HG03432 (cell line): Measurements from ENCODE around the gene CSF2RB.

Experiments
- ATAC-seq: cut with Tn5 transposase; IDR thresholded peaks from one replicate; pipeline ENCODE4 v1.9.1; 2021; ENCODE audit warnings: mild to moderate bottlenecking, moderate library complexity; ENCODE audit not compliant: unreplicated experiment

The CSF2RB gene

DNA sequence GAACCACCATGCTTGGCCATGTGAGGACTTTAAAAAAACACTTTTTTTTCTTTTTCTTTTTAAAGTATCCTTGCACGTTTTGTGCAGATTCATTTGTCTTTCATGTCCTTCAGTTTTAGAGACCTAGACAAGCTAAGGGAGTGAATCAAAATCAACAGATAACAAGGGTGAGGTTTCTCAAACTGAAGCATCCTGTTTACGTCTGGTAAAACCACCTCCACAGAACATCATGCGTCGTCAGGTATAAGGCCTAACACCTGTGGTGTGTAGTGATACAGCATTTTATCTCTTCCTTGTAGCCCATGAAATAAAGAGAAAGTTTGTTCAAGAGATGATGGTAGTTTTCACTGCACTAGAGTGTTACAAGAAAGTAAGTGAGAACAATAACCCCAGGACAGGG, 26.3 kb upstream of the CSF2RB start:
- no peak for ATAC-seq

DNA sequence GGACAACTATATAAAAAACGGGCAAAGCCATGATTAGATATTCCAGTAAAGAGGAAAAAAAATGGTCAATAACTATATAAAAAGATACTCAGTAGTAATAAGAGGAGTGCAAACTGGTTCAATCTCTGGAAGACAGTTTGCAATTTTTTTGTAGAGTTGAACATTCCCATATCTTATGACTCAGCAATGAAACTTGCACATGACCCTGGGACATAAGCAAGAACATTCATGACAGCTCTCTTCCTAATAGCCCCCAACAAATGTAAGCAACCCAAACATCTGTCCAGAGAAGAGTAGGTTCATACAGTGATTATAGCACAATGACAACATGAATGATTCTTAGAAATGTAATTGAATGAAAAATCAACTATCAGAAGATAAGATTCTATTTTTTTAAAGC, 21.8 kb upstream of the CSF2RB start:
- no peak for ATAC-seq

DNA sequence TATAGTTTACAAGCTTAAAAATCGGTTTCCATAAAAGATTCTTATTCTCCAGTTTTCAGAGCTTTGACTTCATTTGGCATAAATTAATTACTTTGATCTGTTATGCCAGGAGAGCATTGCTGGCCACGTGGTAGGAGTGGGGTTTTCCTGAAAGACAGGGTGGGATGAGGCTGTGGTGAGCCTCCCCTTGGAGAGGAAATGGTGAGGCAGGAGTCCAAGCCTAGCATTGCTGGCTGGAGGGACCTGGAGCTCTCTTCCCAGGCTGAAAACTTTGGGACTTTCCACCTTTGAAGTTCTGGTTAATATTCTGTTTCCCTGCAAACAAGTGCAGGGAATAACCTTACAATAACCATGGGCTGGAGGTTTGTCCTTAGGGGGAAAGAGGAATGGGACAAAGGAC, 21.1 kb upstream of the CSF2RB start:
- no peak for ATAC-seq

DNA sequence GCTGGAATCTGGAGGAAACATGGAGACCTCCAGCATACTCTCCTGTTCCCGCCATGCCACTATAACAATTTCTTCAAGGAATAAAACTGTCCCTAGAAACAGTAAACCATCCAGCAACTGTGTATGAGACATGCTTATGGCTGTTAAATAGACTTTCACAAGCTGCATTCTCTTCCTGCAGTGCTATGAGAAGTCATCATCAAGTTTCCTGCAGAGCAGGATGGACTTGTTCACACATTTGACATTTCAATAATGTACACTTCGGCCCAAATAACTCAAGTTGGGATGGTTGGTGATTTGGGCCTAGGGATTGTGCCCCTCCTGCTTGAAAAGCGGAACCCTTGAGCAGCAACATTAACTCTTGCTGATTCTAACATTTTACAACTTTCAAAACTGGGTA, 20.2 kb upstream of the CSF2RB start:
- no peak for ATAC-seq

DNA sequence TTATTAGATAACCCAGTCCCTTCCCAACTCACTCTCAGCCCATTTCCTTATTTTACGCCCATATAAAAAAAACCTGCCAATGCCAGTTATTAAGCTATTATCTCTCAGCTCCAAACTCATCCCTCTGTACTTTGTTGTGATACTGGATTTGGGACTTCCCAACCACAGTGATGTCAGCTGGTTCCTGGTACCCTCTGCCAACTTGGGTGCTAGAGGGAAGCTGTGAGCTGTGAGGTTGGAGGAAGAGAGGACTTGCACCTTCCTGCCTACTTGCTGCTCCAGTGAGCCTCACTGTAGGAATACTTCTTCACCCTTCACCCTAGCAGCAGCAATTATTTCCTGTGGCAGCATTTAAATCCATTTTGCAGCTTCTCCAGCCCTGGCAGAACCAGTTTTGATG, 19.2 kb upstream of the CSF2RB start:
- no peak for ATAC-seq

DNA sequence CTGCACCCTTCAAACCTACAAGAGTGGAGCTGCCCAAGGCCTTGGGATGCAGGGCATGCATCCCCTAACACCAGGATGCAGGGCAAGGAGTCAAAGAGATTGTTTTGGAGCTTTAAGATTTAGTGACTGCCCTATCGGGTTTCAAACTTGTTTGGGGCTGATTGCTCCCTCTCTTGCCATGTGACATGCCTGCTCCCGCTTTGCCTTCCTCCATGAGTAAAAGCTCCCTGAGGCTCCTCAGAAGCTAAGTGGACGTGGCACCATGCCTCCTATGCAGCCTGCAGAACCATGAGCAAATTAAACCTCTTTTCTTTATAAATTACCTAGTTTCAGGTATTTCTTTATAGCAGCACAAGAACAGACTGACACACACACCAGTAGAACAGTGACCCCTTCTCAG, 15.8 kb upstream of the CSF2RB start:
- no peak for ATAC-seq

DNA sequence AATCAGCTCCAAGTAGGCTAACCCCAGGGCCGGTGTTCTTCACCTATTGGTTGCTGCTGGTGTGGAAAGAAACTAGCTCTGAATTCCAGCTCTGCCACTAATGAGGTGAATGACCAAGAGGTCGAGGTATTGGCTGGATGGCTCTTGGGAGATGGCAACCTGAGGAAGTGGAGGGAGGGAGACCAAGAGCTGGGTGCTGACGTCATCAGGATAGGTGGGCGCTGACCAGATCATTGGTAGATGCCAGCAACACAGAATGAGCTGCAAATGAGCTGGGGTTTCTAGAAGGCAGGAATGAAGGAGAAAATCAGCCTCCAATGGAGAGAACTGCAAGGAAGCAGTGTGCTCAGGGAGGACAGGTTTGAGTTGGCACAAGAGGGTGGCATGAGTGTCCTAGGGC, 14.7 kb upstream of the CSF2RB start:
- ATAC-seq, result no peak

DNA sequence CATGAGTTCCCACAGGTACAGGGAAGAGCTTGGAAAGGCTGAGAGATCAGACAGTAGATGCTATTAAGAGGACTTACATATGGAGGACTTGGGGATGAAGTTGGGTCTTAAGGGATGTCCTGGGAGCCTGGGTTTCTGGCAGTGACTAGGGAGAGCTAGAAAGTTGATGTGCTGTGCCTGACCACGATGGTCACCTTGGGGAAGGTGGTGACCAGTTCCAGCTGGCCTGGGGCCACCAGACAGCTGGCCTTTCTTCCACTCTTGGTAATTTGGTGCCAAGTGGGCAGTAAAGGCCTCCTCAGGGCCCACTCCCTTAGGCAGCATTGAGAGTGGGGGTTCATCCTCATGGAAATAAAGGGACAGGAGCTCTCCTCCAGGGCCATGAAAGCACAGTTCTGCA, 13.9 kb upstream of the CSF2RB start:
- no peak for ATAC-seq

DNA sequence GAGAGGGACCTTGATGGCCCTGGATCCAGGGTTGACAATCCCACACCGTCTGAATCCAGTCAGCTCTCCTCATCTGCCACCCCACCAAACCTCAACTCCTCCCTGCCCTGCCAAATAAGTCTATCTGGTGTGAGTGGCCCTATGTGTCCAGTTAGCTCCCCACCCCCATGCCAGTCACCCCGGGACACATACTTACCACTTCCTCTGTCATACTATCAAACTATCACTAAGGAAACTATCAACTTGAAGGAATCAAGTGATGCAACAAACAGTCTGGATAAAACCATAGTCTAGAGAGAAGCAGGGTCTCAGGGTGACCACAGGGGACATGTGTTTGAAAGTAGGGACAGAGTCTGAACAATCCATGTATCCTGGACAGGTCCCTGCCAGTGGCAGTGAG, 13.2 kb upstream of the CSF2RB start:
- ATAC-seq, result no peak

DNA sequence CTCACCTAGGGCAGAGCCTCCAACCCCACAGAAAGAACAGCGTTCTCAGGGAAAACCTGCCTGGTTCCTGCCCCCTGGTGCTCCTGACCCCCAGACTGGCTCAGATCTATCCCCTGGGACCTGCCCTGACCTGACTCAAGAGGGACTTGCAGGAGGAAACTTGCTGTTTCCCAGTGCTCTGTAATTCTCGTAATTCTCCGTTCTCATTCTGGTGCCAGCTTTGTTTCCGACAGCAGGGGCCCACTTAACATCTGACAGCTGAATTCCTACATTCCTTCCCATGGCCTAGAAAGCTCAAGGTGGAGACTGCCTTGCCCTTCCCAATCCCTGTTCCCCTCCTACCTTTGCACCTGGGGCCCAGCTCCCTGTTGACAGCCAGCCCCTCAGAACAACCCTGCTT, 12.5 kb upstream of the CSF2RB start:
- ATAC-seq, result no peak

DNA sequence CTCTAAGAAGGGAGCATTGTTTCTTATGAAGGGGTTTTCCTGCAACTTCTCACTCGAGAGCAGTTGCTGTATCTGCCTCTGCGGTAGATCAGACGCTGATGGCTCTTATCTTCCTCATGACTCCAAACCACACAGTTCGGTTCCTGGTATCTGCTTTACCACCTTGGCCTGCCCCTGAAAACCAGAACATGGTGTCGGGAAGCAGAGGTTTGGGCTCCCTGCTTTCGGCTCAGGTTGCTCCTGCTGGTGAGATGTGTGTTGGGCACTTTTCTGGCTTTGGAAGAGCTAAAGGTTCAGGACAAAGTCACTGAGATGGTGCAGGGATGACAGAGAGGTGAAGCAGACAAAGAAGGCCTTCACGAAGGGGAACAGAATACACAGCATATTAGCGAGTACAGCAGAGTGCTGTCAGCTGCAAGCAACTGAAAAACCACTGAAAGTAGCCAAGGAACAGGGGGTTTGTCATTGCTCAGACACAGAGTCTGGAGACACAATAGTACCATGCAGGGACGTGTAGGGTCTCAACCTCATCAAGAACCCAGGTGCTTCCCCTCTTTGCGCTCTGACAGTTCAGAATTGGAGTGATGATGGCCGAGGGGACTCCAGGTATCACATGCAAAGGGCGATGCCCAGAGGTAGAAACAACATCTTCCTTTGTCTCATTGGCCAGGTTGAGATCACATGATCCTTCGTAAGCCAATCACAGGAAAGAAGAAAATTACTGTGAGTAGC, 11.9 kb upstream of the CSF2RB start:
- peak; percentile 80 for ATAC-seq

DNA sequence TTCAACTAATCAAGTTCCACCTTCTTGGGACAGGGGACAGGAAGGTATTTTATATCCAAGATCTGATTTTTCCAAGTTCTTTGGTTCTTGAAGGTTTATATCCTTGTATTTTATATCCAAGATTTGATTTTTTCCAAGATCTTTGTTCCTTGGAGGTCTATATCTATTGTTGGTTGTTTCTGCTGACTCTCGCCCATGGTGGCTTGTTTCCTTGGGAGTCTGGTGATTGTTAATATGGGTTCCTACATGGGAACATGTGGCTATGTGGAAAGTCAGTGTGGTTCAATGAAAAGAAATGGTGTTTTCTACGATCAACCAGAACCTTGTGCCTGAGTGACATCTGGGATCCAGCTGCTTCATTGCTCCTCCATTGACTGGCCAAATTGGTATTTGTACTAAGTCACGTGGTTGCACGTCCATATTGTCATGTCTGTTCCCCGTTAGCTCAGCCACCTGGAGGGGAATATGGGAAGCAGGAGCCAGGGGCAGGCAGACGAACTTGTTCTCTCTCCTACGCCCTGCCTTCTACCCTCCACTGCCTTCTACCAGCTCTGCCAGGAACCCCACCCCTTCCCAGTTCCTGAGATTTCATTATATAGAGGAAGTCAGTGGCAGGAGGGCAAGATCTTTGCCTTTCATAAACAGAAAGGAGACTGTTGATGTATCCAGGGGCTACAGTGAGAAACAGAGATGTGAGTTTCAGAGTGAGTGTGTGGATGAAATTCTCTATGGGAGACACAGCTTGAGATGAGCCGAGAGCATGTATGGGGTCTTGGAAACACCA, 11.1 kb upstream of the CSF2RB start:
- ATAC-seq, result no peak

DNA sequence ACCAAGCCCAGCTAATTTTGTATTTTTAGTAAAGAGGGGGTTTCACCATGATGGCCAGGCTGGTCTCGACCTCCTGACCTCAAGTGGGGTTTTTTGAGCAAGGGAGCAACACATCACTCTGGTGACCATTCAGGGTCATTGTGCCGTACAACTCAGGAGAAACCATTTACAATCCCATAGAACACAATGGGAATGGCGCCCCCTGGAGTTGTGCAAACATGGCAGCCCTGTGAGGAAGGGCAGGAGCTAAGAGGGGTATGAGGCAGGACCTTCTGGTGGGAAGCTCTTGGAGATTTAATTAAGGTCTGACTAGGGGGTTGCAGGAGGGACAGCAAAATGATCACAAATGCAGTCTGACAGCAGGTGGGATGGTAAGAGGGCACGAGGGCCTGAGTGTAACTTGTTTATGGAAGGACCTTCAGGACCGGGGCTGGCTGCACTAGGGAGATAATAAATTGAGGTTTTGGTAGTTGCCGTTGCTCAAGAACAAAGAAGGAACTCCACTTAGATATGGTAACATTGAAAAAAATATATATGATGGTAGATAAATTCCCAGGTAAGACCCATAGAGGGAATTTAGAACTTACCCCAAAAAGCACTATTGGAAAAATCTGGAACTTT, 9.1 kb upstream of the CSF2RB start:
- ATAC-seq, result no peak

DNA sequence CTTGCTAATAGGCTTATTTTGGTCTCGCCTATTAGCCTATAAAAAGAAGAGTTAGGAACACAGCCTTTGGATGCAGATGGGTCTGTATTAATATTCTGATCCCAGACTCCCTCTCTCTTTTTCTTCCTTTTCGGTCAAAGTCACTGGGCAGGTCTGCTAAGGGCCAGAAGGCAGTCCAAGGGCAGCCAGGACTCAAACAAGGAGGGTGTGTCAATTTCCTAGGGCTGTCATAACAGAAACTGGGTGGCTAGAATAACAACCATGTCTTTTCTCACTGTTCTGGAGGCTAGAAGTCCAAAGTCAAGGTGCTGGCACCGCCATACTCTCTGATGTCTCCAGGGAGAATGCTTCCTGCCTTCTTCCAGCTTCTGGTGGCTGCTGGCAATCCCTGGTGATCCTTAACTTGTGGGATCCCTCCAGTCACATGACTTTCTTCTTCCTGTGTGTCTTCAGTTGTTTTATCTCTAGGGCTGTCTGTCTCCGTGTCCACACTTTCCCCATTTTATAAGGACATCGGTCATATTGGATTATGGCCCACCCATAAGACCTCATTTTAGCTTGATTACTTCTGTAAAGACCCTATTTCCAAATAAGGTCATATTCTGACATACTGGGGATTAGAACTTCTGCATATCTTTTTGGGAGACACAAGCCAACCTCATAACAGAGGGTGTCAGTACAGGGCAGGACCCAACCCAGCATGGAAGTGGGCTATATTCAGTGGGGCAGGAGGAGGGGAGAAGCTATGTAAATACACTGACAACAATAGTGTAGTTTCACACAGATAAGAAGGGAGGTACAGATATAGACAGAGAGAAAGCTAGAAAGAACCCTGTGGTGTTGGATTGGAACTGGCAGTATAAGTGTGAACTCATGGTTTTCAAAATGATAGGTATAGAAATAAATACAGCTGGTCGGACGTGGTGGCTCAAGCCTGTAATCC, 5.9 kb upstream of the CSF2RB start:
- no peak for ATAC-seq

DNA sequence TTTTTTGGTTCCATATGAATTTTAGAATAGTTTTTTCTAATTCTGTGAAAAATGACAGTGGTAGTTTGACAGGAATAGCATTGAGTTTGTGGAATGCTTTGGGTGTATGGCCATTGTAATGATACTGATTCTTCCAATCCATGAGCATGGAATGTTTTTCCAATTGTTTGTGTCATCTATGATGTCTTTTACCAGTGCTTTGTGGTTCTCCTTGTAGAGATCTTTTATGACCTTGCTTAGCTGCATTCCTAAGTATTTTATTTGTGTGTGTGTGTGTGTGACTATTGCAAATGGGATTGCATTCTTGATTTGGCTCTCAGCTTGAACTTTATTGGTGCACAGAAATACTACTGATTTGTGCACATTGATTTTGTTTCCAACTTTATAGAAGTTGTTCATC, 3.0 kb upstream of the CSF2RB start:
- ATAC-seq, result no peak

DNA sequence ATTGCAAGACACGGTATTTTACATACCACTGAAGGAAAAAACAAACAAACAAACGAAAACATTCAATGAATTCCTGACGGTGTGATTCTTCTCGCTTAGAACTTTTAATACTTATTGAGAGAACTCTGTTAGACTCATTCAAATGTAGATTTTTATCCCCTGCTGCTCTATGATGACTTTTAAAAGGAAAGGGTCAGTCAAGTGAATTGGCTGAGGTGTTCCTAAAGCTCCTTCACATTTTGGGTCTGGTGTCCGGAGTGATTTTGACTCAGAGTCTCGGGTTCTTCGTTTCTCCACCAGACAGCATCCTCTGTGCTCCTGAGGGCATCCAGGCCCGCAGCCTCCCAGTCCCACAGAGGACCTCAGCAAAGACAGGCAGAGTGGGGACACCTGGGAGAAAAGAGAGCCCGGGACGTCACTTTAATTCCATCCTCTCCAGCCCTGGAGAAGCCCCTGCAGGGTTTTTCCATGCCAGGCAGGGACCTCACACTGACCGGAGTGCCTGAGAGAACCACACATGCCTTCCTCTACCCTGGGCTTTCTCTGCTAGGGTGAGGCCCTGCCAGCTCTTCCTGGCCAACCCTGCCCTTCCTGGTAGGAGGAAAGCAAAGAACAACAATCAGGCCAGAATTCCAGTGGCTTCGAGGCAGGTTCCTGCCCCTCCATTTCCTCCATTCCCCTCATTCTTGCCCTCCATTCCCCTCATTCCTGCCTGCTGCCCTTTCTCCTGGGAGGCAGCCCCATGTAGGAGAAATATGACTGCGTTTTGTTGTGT, 1.4 kb upstream of the CSF2RB start:
- ATAC-seq, result no peak

DNA sequence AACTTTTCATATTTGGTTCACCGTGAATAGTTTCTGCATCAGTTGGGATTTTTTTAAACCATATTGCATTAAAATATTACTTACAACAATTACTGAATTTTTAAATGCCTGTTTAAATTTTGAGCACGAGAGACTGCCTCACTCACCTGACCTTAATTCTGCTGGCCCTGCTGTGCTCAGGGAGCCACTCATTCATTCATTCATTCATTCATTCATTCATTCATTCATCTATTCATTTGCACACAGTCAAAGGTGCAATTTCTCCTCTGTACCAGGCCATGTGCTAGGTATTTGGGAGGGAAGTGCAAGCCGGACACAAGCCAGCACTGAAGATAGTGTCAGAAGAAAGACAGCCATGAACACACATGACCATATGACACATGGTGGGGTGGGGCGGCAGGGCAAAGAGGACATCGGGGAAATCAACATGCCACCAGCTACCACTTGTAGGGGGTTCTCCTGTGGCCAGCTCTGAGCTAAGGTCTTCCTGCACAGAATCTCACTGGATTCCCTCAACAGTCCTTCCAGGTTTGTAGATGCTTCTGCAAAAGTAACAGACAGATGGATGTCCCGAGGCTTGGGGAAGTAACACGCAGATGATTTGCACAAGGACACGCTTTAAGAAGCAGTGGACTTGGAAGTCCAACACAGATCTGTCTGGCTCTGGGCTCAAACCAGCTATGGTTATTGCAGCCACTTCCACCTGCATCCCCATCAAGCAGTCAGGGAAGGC, 568 bp upstream of the CSF2RB start:
- ATAC-seq, result no peak

DNA sequence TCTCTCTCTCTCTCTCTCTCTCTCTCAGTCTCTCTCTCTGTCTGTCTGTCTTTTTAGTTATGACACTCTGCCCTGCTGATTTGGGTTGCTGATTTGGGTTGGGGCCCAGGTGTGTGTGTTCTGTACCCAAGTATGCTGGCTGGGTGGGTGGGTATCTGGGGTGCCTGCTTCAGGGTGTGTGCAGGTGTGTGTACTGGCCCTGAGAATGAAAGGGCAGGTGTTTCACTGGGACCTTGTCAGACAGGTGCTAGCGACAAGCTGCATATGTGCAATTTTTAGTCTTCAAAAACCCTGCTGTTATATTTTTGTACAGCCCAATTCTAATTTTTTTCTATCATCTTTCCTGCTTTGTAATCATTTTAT, 943 bp downstream of the CSF2RB start:
- no peak for ATAC-seq

DNA sequence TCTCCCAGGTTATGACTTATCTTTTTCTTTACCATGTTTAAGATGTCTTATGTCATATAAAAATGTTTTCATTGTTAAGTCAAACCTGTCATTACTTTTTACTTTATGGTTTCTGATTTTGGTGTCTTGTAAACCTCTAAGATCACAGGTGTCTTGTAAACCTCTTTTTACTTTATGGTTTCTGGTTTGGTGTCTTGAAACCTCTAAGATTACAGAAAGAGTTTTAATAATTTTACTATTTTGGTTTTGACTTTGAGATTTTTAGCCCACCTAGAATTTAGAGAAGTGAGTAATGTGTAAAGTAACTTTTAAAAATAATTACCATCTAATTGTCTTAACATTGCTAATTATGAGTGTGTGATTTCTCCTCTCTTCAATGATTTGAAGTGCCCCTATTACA, 2.6 kb downstream of the CSF2RB start:
- no peak for ATAC-seq
